HG03139 (cell line): Measurements from ENCODE around the gene UGCG.
"Not testable (repeated sequence)": the region's sequence is repeated elsewhere in the genome, so short reads cannot be mapped to it uniquely, and the experiment has no call there.

Experiments used
- ATAC-seq: cut with Tn5 transposase; IDR thresholded peaks from one replicate; pipeline ENCODE4 v1.9.1; 2021; ENCODE audit not compliant: unreplicated experiment

Gene UGCG

DNA sequence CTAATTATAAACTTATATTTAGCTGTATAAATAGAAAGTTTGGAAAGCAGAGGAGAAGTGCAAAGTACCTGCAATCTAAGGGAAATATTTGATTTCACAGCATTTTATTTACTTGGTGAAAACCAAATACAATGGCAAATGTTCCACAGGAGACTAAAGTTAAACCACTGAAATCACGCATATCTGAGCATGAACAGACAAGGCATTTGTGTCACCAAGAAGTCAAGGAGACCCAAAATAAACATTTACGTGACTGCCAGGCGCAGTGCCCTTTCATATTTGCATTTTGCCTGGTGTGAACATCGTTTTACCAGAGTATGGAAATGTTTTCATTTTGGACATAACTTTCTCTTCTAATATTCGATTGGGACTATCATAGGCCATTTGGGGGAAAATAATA lies 20.6 kb downstream of the UGCG start:
- ATAC-seq = no peak

- no peak for ATAC-seq
These were observed 21.4 kb downstream of the UGCG start for GRCh38 chr9:111917980-111918379.

DNA sequence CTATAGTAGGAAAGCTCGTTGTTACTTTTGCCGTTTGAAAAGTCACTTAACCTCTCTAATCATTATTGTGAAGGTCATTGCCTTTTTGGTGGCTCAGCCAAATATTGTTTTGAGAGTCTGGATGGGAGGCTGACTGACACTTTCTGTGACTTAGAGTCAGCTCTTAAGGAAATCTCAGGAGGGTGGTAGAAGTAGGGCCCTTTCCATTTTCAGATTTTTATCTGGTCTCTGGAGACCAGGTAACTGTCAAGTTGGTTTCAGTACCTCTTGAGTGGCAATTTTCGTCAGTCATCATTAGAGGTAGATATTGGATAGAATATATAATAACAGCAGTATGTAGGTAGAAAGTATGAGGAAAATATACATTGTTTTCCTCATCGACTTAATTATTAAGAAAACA lies 23.3 kb downstream of the UGCG start:
- ATAC-seq = no peak

- no peak for ATAC-seq
These were observed 23.9 kb downstream of the UGCG start for GRCh38 chr9:111920531-111920930.

- no peak for ATAC-seq
These were observed 25.9 kb downstream of the UGCG start for GRCh38 chr9:111922324-111923013.

DNA sequence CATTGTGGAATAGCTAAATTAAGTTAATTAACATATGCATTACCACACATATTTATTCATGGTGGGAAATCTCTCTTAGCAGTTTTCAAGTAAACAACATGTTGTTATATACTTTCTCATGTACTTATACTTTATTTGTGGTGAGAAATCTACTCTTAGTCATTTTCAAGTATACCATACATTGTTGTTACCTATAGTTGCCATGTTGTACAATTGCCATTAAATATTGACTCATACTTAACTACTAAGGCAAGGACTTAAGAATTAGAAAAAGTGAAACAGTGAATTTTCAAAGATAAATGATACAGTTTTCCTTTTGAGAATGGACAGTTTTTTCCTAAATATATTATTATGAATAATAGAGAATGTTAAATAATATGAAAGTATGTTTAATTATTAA lies 27.7 kb downstream of the UGCG start:
- no peak for ATAC-seq

GRCh38 chr9:111925017-111925770 lies 28.6 kb downstream of the UGCG start:
- no peak for ATAC-seq

DNA sequence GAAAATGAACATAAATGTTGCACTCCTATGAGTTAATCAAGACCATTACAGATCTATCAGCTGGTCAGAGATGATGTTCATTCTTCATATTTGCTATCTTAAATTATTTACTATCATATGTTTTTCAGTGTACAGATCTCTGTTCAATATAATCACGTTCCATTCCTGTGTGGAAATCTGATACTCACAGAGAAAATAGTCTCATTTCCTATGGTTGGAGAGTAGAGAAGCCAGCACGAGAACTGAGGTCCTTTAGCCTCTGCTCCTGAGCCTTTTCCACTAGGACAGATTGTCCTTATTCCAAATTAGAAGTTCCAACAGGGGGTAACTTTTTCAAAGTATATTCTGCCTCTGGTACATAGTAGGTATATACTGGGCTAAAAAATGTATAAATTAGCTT lies 29.2 kb downstream of the UGCG start:
- no peak for ATAC-seq

- peak; percentile 99 for ATAC-seq
These were observed 29.8 kb downstream of the UGCG start for GRCh38 chr9:111926421-111926875.

GRCh38 chr9:111928359-111928720 lies 31.7 kb downstream of the UGCG start:
- no peak for ATAC-seq

DNA sequence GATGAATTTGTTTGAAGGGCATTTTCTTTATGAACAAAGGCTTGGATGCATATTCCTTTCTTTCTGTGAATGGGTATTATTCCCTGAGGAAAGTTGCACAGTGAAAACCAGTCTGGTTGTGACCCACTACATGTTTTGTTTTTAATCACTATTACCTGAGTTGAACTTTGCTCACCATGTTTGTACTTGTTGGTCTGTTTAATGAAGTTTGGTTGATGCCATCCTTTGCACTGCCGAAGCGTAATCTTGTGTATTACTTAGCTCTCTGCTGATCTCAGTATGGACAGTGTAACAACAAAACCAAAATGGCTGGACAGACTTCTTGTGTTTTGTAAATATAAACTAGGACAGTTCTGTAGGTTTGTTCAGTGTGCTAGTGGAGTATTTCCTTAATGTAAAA lies 38.1 kb downstream of the UGCG start:
- ATAC-seq = no peak

- ATAC-seq = no peak
These were observed 39.8 kb downstream of the UGCG start for GRCh38 chr9:111936391-111936790.

GRCh38 chr9:111937301-111937700 lies 40.7 kb downstream of the UGCG start:
- no peak for ATAC-seq

GRCh38 chr9:111937781-111938426 lies 41.3 kb downstream of the UGCG start:
- ATAC-seq = peak; percentile 51

- ATAC-seq = no peak
These were observed 41.8 kb downstream of the UGCG start for GRCh38 chr9:111938427-111938800.

DNA sequence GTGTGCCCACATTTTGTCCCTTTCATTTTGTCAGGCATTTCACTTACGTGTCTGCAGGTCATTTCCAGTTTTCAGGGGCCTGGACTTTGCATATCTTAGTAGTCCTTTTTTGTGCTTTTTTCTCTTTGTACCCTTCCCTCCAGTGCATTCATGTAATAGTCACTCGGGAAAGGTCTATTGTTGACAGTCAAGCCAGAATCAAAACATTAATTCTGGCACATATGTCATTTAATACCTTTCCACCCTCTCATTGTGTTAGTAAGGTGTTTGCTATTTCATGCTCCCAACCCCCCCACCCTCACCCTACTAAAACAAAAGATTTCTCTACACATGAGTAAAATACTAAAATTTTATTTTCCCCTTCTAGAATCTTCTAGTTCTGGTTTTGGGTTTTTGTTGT lies 42.7 kb downstream of the UGCG start:
- ATAC-seq = no peak

DNA sequence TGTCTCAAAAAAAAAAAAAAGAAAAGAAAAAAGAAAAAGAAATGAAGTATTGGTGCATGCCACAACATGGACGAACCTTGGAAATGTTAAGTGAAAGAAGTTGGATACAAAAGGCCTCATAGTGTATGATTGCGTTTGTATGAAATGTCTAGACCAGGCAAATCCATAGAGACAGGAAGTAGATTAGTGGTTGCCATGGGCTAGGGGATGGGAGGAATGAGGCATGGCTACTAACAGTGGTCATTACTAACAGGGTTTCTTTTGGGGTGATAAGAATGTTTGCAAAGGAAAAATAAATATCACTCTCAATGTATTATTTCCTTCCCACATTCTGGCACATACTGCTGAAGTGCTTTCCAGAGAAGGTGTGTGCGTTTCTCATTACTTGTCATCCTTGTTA lies 44.1 kb downstream of the UGCG start:
- no peak for ATAC-seq

- ATAC-seq = no peak
These were observed 46.6 kb downstream of the UGCG start for GRCh38 chr9:111943200-111943599.

DNA sequence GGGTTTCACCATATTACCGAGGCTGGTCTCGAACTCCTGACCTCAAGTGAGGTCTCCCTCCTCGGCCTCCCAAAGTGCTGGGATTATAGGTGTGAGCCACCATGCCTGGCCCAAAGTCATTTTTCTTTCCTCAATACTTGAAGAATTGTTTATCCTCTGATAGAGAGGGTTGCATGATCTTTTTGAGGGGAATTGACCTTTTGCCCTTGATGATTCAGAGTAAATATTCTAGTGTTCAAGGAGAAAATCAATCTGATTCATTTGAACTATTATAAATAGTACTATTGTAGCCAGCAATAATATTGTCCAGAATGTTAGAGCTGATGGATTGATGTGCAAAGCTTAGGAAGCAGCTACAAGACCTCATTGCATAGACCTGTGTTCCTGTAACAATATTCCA lies 47.1 kb downstream of the UGCG start:
- ATAC-seq = no peak

GRCh38 chr9:111944241-111944866 lies 47.7 kb downstream of the UGCG start:
- ATAC-seq = no peak

DNA sequence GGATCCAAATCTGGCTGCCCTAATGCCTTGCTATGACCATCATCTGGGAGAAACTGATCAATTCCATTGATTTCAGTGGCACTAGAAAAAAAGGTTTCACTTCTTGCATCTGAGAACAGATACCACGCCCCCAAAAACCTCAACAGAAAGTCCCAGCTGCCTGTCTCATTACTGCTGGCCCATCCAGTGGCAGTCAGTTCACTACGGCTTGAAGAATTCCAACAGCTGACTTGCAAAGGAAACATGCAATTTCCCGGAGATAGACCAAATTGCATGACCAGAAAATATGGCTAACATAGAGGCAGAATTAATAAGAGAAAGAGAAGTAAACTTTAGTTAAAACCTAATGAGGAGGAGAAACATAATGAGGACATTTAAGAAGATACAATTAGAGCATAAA lies 48.6 kb downstream of the UGCG start:
- no peak for ATAC-seq

DNA sequence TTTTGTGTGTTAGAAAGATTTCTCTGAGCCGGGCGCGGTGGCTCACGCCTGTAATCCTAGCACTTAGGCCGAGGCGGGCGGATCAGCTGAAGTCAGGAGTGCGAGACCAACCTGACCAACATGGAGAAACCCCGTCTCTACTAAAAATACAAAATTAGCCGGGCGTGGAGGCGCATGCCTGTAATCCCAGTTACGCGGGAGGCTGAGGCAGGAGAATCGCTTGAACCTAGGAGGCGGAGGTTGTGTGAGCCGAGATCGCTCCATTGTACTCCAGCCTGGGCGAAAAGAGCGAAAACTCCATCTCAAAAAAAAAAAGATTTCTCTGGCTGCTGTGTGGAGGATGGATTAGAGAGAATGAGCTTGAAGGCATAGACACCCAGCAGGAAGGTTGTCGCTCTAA lies 51.5 kb downstream of the UGCG start:
- not testable (repeated sequence) for ATAC-seq
